OCI-M2 (cell line): ENCODE results near the gene EXD1.

Experiments
- DNase-seq: peaks from one replicate; lab custom pipeline; 2025; ENCODE audit not compliant: unreplicated experiment; lab: John Stamatoyannopoulos, UW

Gene EXD1

GRCh38 chr15:41231422-41232226, 1.1 kb upstream of the EXD1 start:
- DNase-seq, result no peak

GRCh38 chr15:41230345-41230649, 260 bp downstream of the EXD1 start:
- no peak for DNase-seq

GRCh38 chr15:41219381-41219780, 11.2 kb downstream of the EXD1 start:
- no peak for DNase-seq

GRCh38 chr15:41218851-41219250, 11.7 kb downstream of the EXD1 start:
- no peak for DNase-seq

GRCh38 chr15:41215708-41216107, 14.8 kb downstream of the EXD1 start:
- DNase-seq, result no peak

- DNase-seq, result no peak
Measured at GRCh38 chr15:41207687-41208448, 22.7 kb downstream of the EXD1 start.

GRCh38 chr15:41205315-41205714, 25.2 kb downstream of the EXD1 start:
- no peak for DNase-seq

GRCh38 chr15:41203395-41203794, 27.2 kb downstream of the EXD1 start:
- no peak for DNase-seq

GRCh38 chr15:41199470-41199869, 31.1 kb downstream of the EXD1 start:
- DNase-seq, result no peak

GRCh38 chr15:41194444-41194843, 36.1 kb downstream of the EXD1 start:
- DNase-seq, result no peak

GRCh38 chr15:41183581-41183980, 47.0 kb downstream of the EXD1 start:
- DNase-seq, result no peak

GRCh38 chr15:41182266-41182665, 48.3 kb downstream of the EXD1 start:
- no peak for DNase-seq

GRCh38 chr15:41180206-41180789, 50.3 kb downstream of the EXD1 start:
- DNase-seq, result no peak

- no peak for DNase-seq
Measured at GRCh38 chr15:41169781-41170180, 60.8 kb downstream of the EXD1 start.

- DNase-seq, result no peak
Measured at GRCh38 chr15:41169086-41169485, 61.5 kb downstream of the EXD1 start.

GRCh38 chr15:41161736-41162135, 68.8 kb downstream of the EXD1 start:
- no peak for DNase-seq

GRCh38 chr15:41161336-41161735, 69.2 kb downstream of the EXD1 start:
- DNase-seq, result no peak

- no peak for DNase-seq
Measured at GRCh38 chr15:41160639-41161315, 69.8 kb downstream of the EXD1 start.

GRCh38 chr15:41154412-41154811, 76.1 kb downstream of the EXD1 start:
- DNase-seq, result no peak

GRCh38 chr15:41153733-41154132, 76.8 kb downstream of the EXD1 start:
- no peak for DNase-seq

GRCh38 chr15:41151451-41152005, 79.0 kb downstream of the EXD1 start:
- no peak for DNase-seq
